HG03060 (cell line): Measurements from ENCODE around the gene OR2T29.
A peak's percentile ranks its signal among the peaks of the same experiment; 100 is the strongest.
"Not testable (repeated sequence)": the region's sequence is repeated elsewhere in the genome, so short reads cannot be mapped to it uniquely, and the experiment has no call there.

Experiments
- ATAC-seq: cut with Tn5 transposase; IDR thresholded peaks from one replicate; pipeline ENCODE4 v1.9.1; 2021; ENCODE audit warnings: low read depth, moderate number of reproducible peaks; ENCODE audit not compliant: unreplicated experiment

The OR2T29 gene

GRCh38 chr1:248562672-248563071 lies at the start of gene OR2T29:
Gene OR2T29 (minus strand): TSS chr1:248562772. CDS start chr1:248559491, 3,281 bp downstream.
- not testable (repeated sequence) for ATAC-seq

- ATAC-seq, result no peak
These were observed 49.4 kb upstream of the OR2T29 start for GRCh38 chr1:248611883-248612414.

GRCh38 chr1:248610301-248610700 lies 47.7 kb upstream of the OR2T29 start:
- no peak for ATAC-seq

GRCh38 chr1:248599396-248599795 lies 36.8 kb upstream of the OR2T29 start:
- no peak for ATAC-seq

- ATAC-seq, result no peak
These were observed 35.0 kb upstream of the OR2T29 start, which contains the start of gene OR2T10 for GRCh38 chr1:248597589-248597988. Gene OR2T10 (minus strand): TSS chr1:248597700. CDS start chr1:248593768, 3,932 bp downstream.

- ATAC-seq, result no peak
These were observed 34.0 kb upstream of the OR2T29 start for GRCh38 chr1:248596615-248597014.

- ATAC-seq, result no peak
These were observed 30.7 kb upstream of the OR2T29 start for GRCh38 chr1:248593226-248593625.

GRCh38 chr1:248592655-248593054 lies 30.1 kb upstream of the OR2T29 start:
- ATAC-seq, result no peak

- ATAC-seq, result no peak
These were observed 27.5 kb upstream of the OR2T29 start for GRCh38 chr1:248590055-248590454.

- ATAC-seq, result peak; percentile 57
These were observed 26.8 kb upstream of the OR2T29 start for GRCh38 chr1:248589334-248589733.

GRCh38 chr1:248585266-248585665 lies 22.7 kb upstream of the OR2T29 start:
- ATAC-seq, result no peak

GRCh38 chr1:248576260-248576980 lies 13.8 kb upstream of the OR2T29 start:
- ATAC-seq, result no peak

- not testable (repeated sequence) for ATAC-seq
These were observed 12.1 kb upstream of the OR2T29 start, which contains the start of gene OR2T34 for GRCh38 chr1:248574657-248575056. Gene OR2T34 (minus strand): TSS chr1:248574757. CDS start chr1:248574757, 0 bp downstream.

- not testable (repeated sequence) for ATAC-seq
These were observed 11.3 kb upstream of the OR2T29 start for GRCh38 chr1:248573856-248574255.

GRCh38 chr1:248572049-248572448 lies 9.5 kb upstream of the OR2T29 start:
- ATAC-seq, result not testable (repeated sequence)

- not testable (repeated sequence) for ATAC-seq
These were observed 8.2 kb upstream of the OR2T29 start for GRCh38 chr1:248570811-248571210.

GRCh38 chr1:248569049-248569448 lies 6.5 kb upstream of the OR2T29 start:
- not testable (repeated sequence) for ATAC-seq

- not testable (repeated sequence) for ATAC-seq
These were observed 3.2 kb upstream of the OR2T29 start for GRCh38 chr1:248565530-248566373.

- not testable (repeated sequence) for ATAC-seq
These were observed 11.5 kb downstream of the OR2T29 start for GRCh38 chr1:248551027-248551426.

GRCh38 chr1:248547383-248547782 lies 15.2 kb downstream of the OR2T29 start:
- not testable (repeated sequence) for ATAC-seq

GRCh38 chr1:248537449-248537848 lies 25.1 kb downstream of the OR2T29 start:
- ATAC-seq, result not testable (repeated sequence)
